Measurements from ENCODE around the gene TRAF2.

TRAF2 gene

DNA sequence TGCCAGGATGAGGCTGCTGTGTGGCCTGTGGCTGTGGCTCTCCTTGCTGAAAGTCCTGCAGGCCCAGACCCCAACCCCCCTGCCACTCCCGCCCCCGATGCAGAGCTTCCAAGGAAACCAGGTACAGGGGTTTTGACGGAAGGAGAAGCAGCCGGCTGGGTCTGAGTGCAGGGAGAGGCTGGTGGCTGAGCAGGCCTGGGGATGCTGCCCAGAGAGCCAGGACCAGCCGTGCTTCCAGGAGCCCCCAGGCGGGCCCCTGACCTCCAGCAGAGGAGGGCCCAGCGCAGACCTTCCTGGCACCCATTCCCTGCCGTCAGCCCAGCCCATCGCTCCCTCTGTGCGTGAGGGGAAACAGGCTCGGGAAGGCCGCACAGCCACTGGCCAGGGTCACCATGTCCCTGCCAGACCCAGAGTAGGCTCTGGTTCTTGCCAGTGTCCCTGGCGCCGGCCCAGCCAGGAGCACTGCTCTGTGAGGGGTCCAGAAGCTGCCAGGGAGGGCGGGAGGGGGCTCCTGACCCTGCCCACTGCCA lies 66.1 kb downstream of the TRAF2 start:
- no peak for DNase-seq

DNA sequence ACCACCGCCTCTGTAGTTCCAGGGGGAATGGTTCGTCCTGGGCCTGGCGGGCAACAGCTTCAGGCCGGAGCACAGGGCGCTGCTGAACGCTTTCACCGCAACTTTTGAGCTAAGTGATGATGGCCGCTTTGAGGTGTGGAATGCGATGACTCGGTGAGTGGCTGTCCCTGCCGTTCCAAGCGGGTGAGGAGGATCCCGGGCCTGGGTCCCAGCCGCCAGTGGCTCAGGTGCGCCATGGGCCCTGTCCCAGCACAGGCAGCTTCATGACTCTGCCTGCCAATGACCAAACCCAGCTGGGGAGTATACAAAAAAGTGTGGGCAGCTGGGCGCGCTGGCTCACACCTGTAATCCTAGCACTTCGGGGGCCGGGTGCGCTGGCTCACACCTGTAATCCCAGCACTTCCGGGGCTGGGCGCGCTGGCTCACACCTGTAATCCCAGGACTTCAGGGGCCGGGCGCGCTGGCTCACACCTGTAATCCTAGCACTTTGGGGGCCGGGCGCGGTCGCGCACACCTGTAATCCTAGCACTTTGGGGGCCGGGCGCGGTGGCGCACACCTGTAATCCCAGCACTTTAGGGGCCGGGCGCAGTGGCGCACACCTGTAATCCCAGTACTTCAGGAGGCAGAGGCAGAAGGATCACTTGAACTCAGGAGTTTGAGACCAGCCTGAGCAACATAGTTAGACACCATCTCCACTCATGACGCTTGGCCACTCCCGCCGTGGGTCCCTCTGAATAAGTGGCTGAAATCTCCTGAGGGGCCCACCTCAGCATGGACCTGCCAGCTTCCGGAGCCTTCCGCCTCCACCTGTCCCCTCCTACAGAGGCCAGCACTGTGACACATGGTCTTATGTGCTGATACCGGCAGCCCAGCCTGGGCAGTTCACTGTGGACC lies 66.8 kb downstream of the TRAF2 start:
- no peak for DNase-seq

DNA sequence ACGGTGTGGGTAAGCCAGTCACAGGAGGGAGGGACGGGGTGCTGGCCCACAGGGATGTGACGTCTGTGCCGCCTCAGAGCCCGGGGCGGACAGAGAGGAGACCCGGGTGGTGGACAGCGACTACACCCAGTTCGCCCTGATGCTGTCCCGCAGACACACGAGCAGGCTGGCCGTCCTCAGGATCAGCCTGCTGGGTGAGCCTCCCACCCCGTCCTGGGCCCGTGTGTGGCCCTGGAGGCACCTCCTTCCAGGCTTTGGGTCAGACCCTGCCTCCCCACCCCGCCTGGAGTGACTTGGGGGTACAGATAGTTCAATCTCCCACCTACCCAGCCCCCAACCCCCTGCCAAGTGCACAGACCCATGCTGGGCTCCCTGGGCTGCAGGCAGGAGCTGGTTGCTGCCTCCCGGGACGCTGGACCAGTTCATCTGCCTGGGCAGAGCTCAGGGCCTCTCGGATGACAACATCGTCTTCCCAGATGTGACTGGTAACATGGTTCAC lies 67.5 kb downstream of the TRAF2 start:
- no peak for DNase-seq

DNA sequence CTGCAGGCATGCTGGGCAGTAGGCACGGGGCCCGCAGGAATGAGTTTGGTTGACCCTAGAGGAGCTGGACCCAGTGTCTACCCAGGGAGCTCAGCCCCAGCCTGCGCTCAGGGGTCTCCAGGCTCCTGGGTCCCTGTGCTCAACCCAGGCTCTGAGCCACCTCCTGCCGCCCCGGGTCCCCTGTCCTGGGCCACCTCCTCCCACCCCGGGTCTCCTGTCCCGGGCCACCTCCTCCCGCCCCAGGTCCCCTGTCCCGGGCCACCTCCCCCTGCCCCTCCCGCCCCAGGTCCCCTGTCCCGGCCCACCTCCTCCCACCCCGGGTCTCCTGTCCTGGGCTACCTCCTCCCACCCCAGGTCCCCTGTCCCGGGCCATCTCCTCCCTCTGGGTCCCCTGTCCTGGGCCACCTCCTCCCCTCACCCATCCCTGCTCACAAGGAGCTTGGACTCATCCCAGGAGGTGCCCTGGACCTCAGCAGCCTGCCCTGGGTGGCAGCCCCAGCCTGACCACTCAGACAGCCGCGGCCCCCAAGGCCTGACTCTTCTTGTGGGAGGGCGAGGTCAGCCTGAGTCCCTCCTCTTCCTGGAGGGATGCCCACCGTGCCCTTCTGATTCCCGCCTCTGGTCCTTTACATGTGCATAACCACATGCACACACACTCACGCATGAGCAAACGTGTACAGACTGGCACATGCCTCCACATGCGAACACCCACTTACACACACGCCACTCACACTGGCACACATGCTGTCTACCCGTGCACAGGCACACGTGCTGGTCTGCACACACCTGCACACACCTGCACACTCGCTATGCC lies 68.2 kb downstream of the TRAF2 start:
- no peak for DNase-seq

DNA sequence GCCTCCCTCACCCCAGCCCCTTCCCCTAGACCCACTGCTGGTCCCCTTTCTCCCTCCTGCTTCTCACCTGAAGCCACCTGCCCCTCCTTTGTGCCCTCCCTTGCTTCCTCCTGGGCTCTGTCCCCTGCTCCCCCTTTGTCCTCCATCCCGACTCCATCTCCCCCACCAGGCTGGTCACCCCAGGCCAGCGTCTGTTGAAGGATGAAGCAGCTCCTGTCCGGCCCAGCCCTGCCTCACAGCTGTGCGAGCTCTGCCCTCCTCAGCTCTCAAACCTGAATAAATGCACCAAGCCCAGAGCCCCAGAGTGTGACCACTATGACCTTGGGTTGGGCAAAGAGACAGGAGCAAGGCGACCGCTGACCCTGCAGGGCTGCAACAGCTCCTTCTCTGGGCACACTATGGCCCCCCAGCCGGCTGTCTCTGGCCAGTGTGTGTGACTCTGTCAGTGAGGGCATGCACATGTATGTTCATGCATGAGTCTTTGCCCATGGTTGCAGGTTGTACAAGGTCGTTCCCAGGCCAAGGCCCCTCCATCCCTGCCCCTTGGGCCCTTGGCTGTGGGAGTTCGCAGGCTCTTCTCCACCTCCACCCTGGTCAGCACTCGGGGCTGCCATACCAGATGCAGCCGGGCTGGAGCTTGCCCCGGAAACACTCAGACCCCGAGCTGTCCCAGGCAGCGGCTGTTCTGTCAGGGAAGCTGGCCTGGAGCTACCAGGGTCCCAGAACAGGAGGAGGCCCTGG lies 69.1 kb downstream of the TRAF2 start:
- no peak for DNase-seq

DNA sequence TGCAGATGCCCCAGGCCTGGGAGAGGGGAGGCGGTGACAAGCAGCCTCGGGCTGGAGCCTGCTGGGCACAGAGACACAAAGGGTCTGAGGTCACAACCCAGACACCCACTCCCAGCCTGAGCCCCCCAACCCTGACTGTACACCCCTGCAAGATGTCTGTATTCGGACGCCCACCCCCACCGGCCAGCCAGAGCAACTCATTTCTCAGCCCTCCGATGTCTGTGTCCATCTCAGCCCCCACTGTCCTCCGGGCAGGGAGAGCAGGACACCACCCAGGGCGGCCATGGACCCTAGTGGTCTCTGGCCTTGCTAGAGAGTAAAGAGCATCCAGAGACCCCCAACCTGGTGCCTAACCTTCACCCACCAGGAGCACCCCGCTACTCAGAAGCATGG lies 69.6 kb downstream of the TRAF2 start:
- DNase-seq = no peak

DNA sequence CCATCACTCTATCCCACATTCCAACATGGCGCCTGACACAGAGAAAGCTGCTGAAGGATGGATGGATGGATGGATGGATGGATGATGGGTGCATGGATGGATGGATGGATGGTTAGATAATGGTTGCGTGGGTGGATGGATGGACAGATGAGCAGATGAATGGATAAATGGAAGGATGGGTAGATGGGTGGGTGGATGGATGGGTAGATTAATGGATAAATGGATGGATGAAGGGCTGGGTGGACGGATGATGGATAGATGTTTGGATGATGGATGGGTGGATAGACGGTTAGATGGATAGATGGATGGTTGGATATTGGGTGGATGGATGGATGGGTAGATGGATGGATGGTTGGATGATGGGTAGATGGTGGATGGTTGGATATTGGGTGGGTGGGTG lies 70.3 kb downstream of the TRAF2 start:
- DNase-seq = no peak

DNA sequence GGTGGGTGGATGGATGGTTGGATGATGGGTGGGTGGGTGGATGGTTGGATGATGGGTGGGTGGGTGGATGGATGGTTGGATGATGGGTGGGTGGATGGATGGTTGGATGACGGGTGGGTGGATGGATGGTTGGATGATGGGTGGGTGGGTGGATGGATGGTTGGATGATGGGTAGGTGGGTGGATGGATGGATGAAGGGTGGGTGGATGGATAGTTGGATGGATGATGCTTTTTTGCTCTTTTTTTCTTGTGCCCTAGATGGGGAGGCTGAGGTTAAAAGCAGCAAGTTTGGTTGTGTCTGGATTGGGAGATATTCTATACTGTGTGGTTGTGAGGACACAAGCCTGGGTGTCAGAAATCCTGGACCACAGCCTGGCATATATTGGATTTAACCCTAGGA lies 71.1 kb downstream of the TRAF2 start:
- no peak for DNase-seq

DNA sequence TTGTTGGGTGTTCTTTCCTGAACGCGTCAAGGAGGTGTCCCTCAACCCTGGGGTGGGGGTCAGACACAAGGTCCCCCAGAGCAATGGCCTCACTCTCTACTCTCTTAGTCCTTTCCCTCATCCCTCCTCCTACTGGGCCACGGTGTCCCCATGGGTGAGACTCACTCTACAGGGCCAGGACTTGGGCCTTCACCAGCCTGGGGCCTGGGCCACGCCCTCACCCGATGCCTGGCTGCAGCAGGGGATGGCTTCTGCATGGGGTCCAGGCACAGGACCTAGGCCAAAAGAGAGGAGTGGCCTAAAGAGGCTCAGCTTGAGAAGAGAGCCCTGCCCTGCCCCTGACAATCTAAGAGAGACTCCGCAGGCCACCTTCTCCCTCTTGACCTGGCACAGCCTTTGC lies 71.6 kb downstream of the TRAF2 start:
- DNase-seq = no peak

DNA sequence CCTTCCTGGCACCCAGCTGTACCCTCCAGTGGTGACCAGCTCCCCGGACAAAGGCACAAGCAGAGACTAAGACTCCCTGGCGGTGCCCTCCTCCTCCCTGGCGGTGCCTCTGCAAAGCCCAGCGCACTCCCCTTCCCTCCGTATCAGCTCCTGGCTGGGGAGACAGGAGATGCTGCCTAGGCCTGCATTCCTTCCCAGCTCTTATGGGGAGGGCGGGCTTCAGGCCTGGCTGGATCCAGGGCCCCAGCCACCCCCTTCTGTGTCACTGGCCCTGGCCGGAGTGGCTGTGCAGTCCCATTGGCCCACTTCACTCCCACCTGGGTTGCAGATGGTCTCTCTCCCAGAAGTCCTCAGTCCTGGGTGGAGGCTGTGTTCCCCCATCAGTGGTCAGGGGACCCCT lies 72.2 kb downstream of the TRAF2 start:
- no peak for DNase-seq

DNA sequence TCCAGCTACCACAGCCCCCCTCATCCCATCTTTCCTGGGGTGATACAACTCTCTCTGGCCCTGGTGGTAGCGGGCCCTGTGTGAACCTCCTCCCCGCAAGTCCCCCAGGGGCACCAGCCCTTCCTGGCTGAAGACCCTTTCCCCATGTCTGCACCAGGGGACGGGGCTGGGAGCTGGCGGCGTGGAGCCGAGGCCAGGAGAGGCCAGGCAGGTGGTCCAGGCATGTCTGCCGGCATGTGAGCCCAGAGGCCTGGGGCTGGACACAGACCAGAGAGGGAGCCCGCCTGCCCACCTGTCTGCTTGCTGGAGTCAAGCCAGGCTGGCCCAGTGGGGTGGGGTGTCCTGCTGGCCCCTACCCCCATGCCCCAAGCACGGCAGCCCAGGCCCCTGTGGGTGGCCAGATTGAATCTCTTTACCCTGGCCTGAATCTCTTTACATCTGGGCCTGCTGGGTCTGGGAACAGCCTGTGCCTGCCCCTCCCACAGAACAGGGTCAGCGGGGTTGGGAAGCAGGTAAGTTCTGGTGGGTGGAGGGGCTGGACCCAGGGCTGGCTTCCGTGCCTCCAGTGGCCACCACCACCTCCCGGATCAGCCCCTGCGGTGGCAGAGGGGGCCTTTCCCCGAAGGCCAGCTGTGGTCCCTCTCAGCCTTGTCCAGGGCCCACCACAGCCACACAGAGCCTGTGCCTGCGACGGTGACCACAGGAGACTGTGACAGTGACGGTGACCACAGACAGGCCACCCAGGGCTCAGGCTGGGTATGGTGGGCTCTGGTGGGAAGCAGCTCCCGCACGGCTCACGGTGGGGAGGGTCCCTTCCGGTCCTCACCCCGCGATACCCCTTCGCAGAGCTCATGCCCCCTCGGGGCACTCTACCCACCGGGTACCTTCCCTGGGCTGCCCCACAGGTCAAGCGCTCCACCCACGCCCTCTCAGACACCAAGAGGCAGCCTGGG lies 72.9 kb downstream of the TRAF2 start:
- no peak for DNase-seq

DNA sequence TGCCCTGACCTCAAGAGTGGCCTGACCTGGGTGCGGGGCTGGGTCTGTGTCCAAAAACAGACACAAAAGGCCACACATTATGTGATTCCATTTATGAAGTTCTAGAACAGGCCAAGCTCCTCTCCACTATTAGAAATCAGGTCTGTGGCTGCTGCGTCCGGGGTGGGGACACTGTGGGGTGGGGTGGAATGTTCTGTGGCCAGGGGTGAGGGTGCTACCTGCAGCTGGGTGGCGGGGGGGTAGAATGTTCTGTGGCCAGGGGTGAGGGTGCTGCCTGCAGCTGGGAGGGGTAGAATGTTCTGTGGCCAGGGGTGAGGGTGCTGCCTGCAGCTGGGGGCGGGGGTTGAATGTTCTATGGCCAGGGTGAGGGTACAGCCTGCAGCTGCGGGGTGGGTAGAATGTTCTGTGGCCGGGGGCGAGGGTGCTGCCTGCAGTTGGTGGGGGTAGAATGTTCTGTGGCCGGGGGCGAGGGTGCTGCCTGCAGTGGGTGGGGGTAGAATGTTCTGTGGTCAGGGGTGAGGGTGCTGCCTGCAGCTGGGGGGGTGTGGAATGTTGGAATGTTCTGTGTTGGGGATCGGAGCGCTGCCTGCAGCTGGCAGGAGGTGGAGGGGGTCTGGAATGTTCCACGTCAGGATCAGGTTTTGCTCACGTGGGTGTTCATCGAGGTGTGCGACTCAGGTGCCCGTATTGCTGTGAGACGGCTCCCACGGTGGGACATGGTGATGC lies 74.1 kb downstream of the TRAF2 start:
- DNase-seq = no peak

DNA sequence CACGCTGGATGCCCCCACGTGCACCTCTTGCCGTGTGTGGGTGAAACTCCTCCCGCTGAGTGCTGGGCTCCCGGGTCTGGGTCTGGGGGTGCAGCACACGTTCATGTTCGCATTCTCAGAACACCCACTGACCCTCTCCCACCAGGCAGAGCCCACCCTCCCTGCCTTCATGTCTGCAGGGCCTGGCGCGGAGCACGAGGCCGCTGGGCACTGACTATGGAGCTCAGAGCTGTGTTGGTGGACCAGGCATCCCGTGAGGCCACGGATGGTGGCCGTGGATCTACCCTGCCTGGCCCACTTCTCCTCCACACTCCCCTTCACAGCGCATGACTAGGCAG lies 74.6 kb downstream of the TRAF2 start:
- DNase-seq = no peak

DNA sequence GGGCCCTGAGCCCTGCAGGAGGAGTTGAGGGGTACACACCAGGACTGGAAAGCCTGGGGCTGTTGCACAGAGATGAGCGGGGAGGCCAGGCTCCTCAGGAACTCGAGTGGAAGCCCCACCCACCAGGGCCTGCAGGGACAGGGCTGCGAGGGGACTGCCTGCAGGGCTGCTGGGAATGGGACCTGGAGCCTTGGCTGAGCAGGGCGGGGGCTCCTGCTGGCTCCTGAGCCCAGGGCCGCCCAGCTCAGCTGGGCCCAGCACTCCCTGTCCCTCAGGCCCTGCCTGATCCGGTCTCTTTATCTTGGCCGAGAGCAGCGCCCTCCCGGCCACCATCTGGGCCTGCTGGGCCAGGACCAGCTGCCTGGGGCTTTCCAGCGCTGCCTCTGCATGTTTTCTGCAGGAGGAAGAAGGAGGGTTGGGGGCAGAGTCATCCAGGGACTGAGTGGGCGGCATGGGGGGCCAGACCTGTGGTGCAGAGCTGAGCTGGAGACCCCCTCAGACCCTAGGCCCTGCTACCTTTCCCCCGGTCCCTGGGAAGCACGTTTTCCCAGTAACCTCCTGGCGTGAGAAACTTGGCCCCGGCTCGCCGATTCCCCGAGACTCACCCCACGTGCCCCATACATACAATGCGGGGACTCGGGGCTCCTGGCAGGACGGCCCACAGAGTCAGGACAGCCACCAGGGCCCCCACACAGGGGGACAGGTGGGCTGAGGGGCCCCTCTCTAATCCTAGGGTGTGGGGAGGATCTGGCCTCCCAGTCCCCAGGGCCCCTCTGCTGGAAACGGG lies 75.2 kb downstream of the TRAF2 start:
- DNase-seq = no peak

DNA sequence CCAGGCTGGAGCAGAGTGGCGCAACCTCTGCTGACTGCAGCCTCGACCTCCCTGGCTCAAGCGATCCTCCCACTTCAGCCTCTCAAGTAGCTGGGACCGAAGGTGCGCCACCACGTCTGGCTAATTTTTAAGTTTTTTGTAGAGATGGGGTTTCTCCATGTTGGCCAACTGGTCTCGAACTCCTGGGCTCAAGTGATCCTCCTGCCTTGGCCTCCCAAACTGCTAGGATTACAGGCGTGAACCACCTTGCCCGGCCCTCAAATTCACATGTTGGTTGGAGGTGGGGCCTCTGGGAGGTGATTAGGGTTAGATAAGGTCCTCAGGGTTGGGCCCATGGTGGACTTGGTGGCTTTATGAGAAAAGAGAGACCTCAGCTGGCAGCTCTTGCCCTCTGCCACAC lies 75.8 kb downstream of the TRAF2 start:
- no peak for DNase-seq

DNA sequence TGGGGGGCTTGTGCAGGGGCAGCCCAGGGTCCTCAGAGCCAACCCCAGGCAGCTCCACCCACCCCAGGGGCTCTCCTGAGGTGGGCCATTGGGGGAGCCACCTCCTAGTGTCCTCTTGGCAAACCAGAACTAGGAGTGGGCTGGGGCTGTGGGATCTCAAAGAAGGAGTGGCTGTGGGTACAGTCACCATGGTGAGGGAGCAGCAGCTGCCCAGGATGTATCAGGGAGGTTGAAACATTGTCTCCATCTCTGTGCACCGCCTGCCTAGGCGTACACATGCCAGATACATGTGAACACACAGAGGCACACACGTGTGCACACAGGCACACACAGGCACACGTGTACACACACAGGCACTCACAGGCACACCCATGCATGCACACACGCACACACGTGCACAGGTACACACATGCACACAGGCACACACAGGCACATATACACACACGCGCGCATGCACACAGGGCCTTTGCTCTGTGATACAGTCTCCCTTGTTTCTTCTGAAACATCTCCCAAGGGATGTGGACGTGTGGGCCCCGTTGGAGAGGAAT lies 76.5 kb downstream of the TRAF2 start:
- DNase-seq = no peak

DNA sequence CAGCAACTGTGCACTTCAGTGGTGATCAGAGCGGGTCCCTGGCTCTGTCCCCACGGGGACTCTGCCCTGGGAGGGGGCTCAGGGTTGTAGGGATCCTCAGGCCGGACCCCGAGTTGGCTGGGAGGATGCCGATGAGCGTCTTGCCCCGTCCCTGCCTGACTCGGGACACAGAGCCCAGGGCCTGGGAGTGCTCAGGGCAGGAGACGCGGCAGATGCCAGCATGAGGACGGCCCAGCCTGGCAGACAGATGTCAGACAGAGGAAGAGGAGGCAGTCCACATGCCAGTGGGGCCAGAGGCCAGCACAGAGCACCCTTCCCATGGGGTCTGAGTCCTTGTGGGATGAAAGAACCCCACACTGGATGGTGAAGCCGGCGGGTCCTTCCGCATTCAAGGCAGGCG lies 77.0 kb downstream of the TRAF2 start:
- no peak for DNase-seq

DNA sequence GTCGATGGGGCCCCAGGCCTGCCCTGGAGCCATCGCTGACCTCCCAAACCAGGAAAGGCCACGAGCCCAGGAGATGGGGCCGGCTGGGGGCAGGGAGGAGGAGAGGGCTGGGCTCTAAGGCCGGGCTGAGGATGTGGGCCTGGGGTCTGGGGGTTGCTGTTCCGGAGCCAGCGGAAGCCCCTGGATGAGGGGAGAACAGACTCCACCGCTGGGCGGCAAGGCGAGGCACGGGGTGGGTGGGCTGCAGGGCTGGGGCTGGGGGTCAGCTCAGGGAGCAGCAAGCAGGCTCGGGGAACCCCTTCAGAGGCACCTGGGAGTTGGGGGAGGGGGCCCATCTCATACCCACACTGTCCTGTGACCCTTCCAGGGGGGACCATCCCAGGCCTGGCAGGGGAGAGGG lies 77.4 kb downstream of the TRAF2 start:
- no peak for DNase-seq

DNA sequence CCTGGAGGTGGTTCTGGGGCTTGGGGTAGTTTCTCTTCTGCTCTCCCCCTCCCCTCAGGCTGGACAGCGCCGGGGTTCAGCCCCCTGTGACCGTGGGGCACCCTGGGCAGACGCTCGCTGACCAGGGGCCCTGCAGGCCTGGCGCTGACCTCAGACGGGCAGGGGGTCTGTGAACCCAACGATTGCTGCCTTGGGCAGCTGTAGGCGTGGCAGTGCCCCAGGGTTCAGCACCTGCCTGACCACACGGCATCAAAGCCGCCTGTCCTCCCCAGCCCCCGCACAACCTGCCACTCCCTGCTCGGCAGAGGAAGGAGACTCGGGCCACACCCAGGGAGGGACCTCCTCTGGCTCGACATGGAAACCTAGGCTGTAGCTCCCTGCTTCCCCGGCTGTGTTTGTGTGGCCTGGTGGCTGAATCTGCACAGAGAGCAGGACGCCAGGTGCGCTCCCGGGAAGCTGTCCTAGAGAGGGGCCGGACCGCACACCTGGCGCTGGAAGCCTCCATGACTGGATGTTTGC lies 77.9 kb downstream of the TRAF2 start:
- DNase-seq = no peak

Measured in NCI-H2081 treated with DMSO at 0.1 percent for 48 hours (cell line).